Vagina (tissue), 2 donors: Measurements from ENCODE around the gene CCDC110.

Source experiments
- CTCF ChIP-seq, 3 experiments: fragments of 450-650 bp in 2 of 3; fragments of 200-600 bp in 1 of 3; sonication (generic) in 1 of 3; IDR thresholded peaks; one replicate each; pipeline ENCODE4 v1.5.1; 2017 to 2019; ENCODE audit warnings: antibody characterized with exemption in 3 of 3, mild to moderate bottlenecking in 2 of 3, moderate library complexity in 2 of 3
- POLR2AphosphoS5 ChIP-seq, 2 donors: sonication (generic); formaldehyde crosslinking; IDR thresholded peaks; one replicate each; pipeline ENCODE4 v1.9.0; 2017; ENCODE audit warnings: antibody characterized with exemption in 2 of 2, mild to moderate bottlenecking in 2 of 2, low read depth in 1 of 2; ENCODE audit not compliant: insufficient read depth in 1 of 2

GRCh38 chr4:185399466-185399865, 72.1 kb downstream of the CCDC110 start:
- TF ChIP-seq POLR2AphosphoS5 (IDR thresholded peaks at IDR 0.05; ENCODE audit: insufficient read depth in 1 of 2, low read depth in 1 of 2) (peak in 1 of 2 donors; percentile 7), CTCF (IDR thresholded peaks at IDR 0.05) (no peak)
